Measurements from ENCODE around the gene HTR2A.

DNA sequence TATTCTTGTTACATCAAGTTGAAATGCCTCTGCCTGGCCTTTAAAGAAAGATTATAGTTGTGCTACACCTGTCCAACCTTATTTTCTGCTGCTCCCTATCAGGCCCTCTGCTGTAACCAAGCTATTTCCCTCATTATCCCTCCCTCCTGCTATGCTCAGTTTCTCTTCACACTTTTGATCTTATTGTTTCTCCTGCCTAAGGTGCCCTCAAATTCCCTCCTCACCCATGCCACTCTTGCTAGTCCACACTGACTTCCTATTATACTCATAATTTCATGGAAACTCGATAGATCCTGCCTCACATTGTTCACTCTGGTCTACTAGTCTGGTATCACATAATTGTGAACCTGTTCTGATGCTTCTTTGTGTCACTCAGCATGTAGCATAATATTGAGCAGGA, 80.5 kb downstream of the HTR2A start:
- no peak for TF ChIP-seq EZH2 (IDR thresholded peaks at IDR 0.05)
- TF ChIP-seq, protein P1, sequence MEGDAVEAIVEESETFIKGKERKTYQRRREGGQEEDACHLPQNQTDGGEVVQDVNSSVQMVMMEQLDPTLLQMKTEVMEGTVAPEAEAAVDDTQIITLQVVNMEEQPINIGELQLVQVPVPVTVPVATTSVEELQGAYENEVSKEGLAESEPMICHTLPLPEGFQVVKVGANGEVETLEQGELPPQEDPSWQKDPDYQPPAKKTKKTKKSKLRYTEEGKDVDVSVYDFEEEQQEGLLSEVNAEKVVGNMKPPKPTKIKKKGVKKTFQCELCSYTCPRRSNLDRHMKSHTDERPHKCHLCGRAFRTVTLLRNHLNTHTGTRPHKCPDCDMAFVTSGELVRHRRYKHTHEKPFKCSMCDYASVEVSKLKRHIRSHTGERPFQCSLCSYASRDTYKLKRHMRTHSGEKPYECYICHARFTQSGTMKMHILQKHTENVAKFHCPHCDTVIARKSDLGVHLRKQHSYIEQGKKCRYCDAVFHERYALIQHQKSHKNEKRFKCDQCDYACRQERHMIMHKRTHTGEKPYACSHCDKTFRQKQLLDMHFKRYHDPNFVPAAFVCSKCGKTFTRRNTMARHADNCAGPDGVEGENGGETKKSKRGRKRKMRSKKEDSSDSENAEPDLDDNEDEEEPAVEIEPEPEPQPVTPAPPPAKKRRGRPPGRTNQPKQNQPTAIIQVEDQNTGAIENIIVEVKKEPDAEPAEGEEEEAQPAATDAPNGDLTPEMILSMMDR (IDR thresholded peaks at IDR 0.05): no peak

Measured in neural progenitor cell (in vitro differentiated cells).